GM23248 (cell line): ENCODE data around the gene SLF2. TPM values are rescaled to one million over a fixed set of nuclear protein-coding genes. Genes with fewer than 3 reads are reported as not detected.

Source experiments
- DNase-seq: peaks from one replicate; pipeline ENCODE4 v3.0.0-alpha.2; 2015
- H2AFZ ChIP-seq: fragments of 200-600 bp; sonication (generic); 2 replicates; pipeline ENCODE4 v1.6.1; 2016; ENCODE audit warnings: antibody characterized with exemption
- H3F3A ChIP-seq: fragments of 200-600 bp; sonication (generic); 2 replicates; pipeline ENCODE4 v1.6.1; 2016; ENCODE audit warnings: mild to moderate bottlenecking, antibody characterized with exemption, mixed run types; ENCODE audit not compliant: insufficient read depth
- H3K27ac ChIP-seq: fragments of 200-600 bp; sonication (generic); 2 replicates; pipeline ENCODE4 v1.5.1; 2016; ENCODE audit warnings: mild to moderate bottlenecking
- H3K27me3 ChIP-seq: fragments of 200-600 bp; sonication (generic); replicated peaks from 2 replicates; pipeline ENCODE4 v1.6.1; 2016; ENCODE audit warnings: mild to moderate bottlenecking; ENCODE audit not compliant: insufficient read depth
- H3K36me3 ChIP-seq: fragments of 200-600 bp; sonication (generic); 2 replicates; pipeline ENCODE4 v1.6.1; 2016; ENCODE audit warnings: low read depth, mild to moderate bottlenecking
- H3K4me1 ChIP-seq: fragments of 200-600 bp; sonication (generic); 2 replicates; pipeline ENCODE4 v1.6.1; 2016; ENCODE audit warnings: mild to moderate bottlenecking; ENCODE audit not compliant: insufficient read depth
- H3K4me2 ChIP-seq: fragments of 200-600 bp; sonication (generic); one replicate; pipeline ENCODE4 v1.6.1; 2016; ENCODE audit warnings: mild to moderate bottlenecking; ENCODE audit not compliant: unreplicated experiment
- H3K4me3 ChIP-seq: fragments of 200-600 bp; sonication (generic); 2 replicates; pipeline ENCODE4 v1.5.1; 2016; ENCODE audit warnings: mild to moderate bottlenecking
- H3K79me2 ChIP-seq: fragments of 200-600 bp; sonication (generic); 2 replicates; pipeline ENCODE4 v1.6.1; 2016; ENCODE audit warnings: mild to moderate bottlenecking; ENCODE audit not compliant: insufficient read depth
- H3K9ac ChIP-seq: fragments of 200-600 bp; sonication (generic); 2 replicates; pipeline ENCODE4 v1.6.1; 2016; ENCODE audit warnings: mild to moderate bottlenecking
- H3K9me2 ChIP-seq: fragments of 200-600 bp; sonication (generic); 2 replicates; pipeline ENCODE4 v1.6.1; 2016; ENCODE audit warnings: mixed run types, mild to moderate bottlenecking, moderate library complexity; ENCODE audit not compliant: insufficient read depth
- H3K9me3 ChIP-seq: fragments of 200-600 bp; sonication (generic); one replicate; pipeline ENCODE4 v1.6.1; 2017; ENCODE audit warnings: low read depth
- H4K20me1 ChIP-seq: fragments of 200-600 bp; sonication (generic); 2 replicates; pipeline ENCODE4 v1.6.0; 2016; ENCODE audit not compliant: insufficient read depth
- EZH2 ChIP-seq: fragments of 200-600 bp; sonication (generic); IDR thresholded peaks from 2 replicates; pipeline ENCODE4 v1.6.1; 2018; ENCODE audit warnings: antibody characterized with exemption, mild to moderate bottlenecking; ENCODE audit not compliant: insufficient read depth, poor library complexity, severe bottlenecking
- EZH2phosphoT487 ChIP-seq: fragments of 200-600 bp; sonication (generic); IDR thresholded peaks from 2 replicates; pipeline ENCODE4 v1.6.1; 2018; ENCODE audit warnings: antibody characterized with exemption, moderate library complexity, mild to moderate bottlenecking, low read depth; ENCODE audit not compliant: insufficient read depth
- WGBS, 2 experiments: methylation state at CpG; one replicate each; pipeline ENCODE4 v1.1.6; 2015 to 2017; ENCODE audit warnings: low lambda C conversion rate in 2 of 2, low coverage in 1 of 2; ENCODE audit errors: missing lambda C conversion rate in 2 of 2; 5-methylcytosine and 5-hydroxymethylcytosine counted together
- in situ Hi-C: fragments of 300-500 bp; cut with MboI; formaldehyde crosslinking; loops from 2 replicates; pipeline ENCODE4 v1.15.0; 2020
- polyA plus RNA-seq: library from polyadenylated mRNA; unstranded; fragments of >200 nt; fragmentation: Nextera tagmentation; extraction: Ambion mirVana; gene quantifications from 2 replicates; pipeline ENCODE4 v1.2.1, GENCODE V29; 2016
- total RNA-seq: library from RNA; depleted of rRNA; stranded (reverse); fragments of >200 nt; shearing (Covaris generic); gene quantifications from 2 replicates; pipeline ENCODE4 v1.2.3, GENCODE V29; 2014

SLF2 gene
- total and polyA plus RNA-seq, 2 experiments from 2014 or later, result 12.5 to 15.6 TPM

- peaks cover 75% of the 10 kb centered on the region for H3K36me3 ChIP-seq
- 96 to 97% methylated on average over 3 of the region's 3 CpGs for WGBS, 2 experiments
- H3K9ac ChIP-seq, result no peak overlapping the region
- H3K9me2 ChIP-seq, result no peaks in the 10 kb centered on the region
- H2AFZ ChIP-seq, result no peak overlapping the region
- no peaks in the 10 kb centered on the region for H3K4me1 ChIP-seq
- H3K4me2 ChIP-seq, result no peak overlapping the region
- H4K20me1 ChIP-seq, result no peaks in the 10 kb centered on the region
- no peak for DNase-seq
- H3F3A ChIP-seq, result no peaks in the 10 kb centered on the region
- no peak overlapping the region for H3K4me3 ChIP-seq
- H3K27me3 ChIP-seq, result no peaks in the 10 kb centered on the region
- H3K9me3 ChIP-seq, result no peaks in the 10 kb centered on the region
- no peak overlapping the region for H3K27ac ChIP-seq
- in situ Hi-C loops, result no loop called here
- no peak for TF ChIP-seq EZH2
- TF ChIP-seq EZH2phosphoT487, result no peak
- H3K79me2 ChIP-seq, result no peaks in the 10 kb centered on the region
Observed at GRCh38 chr10:100948916-100949315, 36.2 kb downstream of the SLF2 start.

- H3K4me2 ChIP-seq, result no peak overlapping the region
- peaks cover 73% of the 10 kb centered on the region for H3K36me3 ChIP-seq
- no peak overlapping the region for H3K9ac ChIP-seq
- no peaks in the 10 kb centered on the region for H3K9me3 ChIP-seq
- TF ChIP-seq EZH2 (no peak), EZH2phosphoT487 (no peak)
- H3K9me2 ChIP-seq, result no peaks in the 10 kb centered on the region
- no peaks in the 10 kb centered on the region for H3K4me1 ChIP-seq
- H2AFZ ChIP-seq, result no peak overlapping the region
- no peaks in the 10 kb centered on the region for H3K27me3 ChIP-seq
- DNase-seq, result no peak
- no peaks in the 10 kb centered on the region for H3K79me2 ChIP-seq
- in situ Hi-C loops, result no loop called here
- H3F3A ChIP-seq, result peaks cover 12% of the 10 kb centered on the region; the same call in 1 of the 2 replicates
- H3K27ac ChIP-seq, result no peak overlapping the region
- H3K4me3 ChIP-seq, result no peak overlapping the region
- H4K20me1 ChIP-seq, result no peaks in the 10 kb centered on the region
Observed at GRCh38 chr10:100960251-100960650, 47.5 kb downstream of the SLF2 start.

- in situ Hi-C loops, result no loop called here
- no peaks in the 10 kb centered on the region for H3K9me3 ChIP-seq
- TF ChIP-seq EZH2phosphoT487 (no peak), EZH2 (no peak)
- no peaks in the 10 kb centered on the region for H3K79me2 ChIP-seq
- peaks cover 54% of the 10 kb centered on the region for H3K36me3 ChIP-seq
- H3F3A ChIP-seq, result peaks cover 12% of the 10 kb centered on the region; the same call in 1 of the 2 replicates
- H2AFZ ChIP-seq, result no peak overlapping the region
- no peaks in the 10 kb centered on the region for H4K20me1 ChIP-seq
- no peaks in the 10 kb centered on the region for H3K27me3 ChIP-seq
- H3K9me2 ChIP-seq, result no peaks in the 10 kb centered on the region
- H3K27ac ChIP-seq, result no peak overlapping the region
- no peak for DNase-seq
- H3K9ac ChIP-seq, result no peak overlapping the region
- H3K4me1 ChIP-seq, result no peaks in the 10 kb centered on the region
- no peak overlapping the region for H3K4me3 ChIP-seq
- H3K4me2 ChIP-seq, result no peak overlapping the region
- 83 to 85% methylated on average over 4 of the region's 4 CpGs for WGBS, 2 experiments
Observed at GRCh38 chr10:100962351-100963080, 49.8 kb downstream of the SLF2 start.

GRCh38 chr10:100963826-100964225 lies 51.1 kb downstream of the SLF2 start:
- H3F3A ChIP-seq, result peaks cover 12% of the 10 kb centered on the region; the same call in 1 of the 2 replicates
- 96% methylated on average over 1 of the region's 1 CpG for WGBS, 2 experiments

More at GRCh38 chr10:100963826-100964225, 51.1 kb downstream of the SLF2 start:
- Histone ChIP-seq H3K79me2 (no peaks in the 10 kb centered on the region), H2AFZ (no peak overlapping the region), H3K27me3 (no peaks in the 10 kb centered on the region), H3K36me3 (peaks cover 42% of the 10 kb centered on the region), H3K4me2 (no peak overlapping the region), H4K20me1 (no peaks in the 10 kb centered on the region), H3K9ac (no peak overlapping the region), H3K4me3 (no peak overlapping the region), H3K9me2 (no peaks in the 10 kb centered on the region), H3K4me1 (0 out of 2 replicates have a peak, but pooled peaks cover 4% of the 10 kb centered on the region), H3K27ac (no peak overlapping the region), H3K9me3 (no peaks in the 10 kb centered on the region)
- TF ChIP-seq EZH2, result no peak
- no peak for TF ChIP-seq EZH2phosphoT487
- in situ Hi-C loops, result no loop called here
- DNase-seq, result no peak
